ENCODE data around the gene P2RX3. TPM values are rescaled to one million over a fixed set of nuclear protein-coding genes. Genes with fewer than 3 reads are reported as not detected.

Gene P2RX3
- total and polyA plus RNA-seq, 10 of the 15 experiments (the other 5 are each of a cell fraction or from before 2014, with no cell fraction given): 0.05 to 0.12 TPM; not detected in 8

DNA sequence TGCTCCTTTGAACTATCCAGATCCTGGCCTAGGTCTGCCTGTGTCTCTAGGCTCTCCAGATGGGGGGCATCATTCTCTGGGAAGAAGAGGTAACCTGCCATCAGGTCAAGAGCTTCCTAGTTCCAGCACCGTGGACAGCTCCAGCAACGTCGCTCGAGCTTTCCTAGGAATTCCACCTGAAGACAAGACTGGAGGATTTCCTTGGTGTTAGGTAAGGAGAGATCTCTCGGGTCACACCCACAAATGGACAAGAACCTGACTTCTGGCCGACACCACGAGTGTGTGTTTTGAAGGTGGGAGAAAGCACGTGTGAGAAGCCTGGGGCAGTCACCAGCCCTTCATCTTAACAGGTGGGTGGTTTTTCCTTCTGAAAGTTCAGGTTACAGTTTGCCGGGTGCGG is 41.6 kb downstream of the P2RX3 start:
- Histone ChIP-seq H3K9ac (ENCODE audit: control insufficient read depth, insufficient read depth, low read length) (no peak overlapping the region), H3K27me3 (replicated peaks in 1 of 2; ENCODE audit: control insufficient read depth in 2 of 2, insufficient read depth in 2 of 2, low read length in 1 of 2) (no peaks in the 10 kb centered on the region; a peak in 1 of 4 replicates), H3K9me3 (replicated peaks; ENCODE audit: control insufficient read depth, insufficient read depth, low read length) (no peaks in the 10 kb centered on the region), H3K4me1 (ENCODE audit: control insufficient read depth, insufficient read depth, low read length) (no peaks in the 10 kb centered on the region), H3K79me2 (ENCODE audit: control insufficient read depth, insufficient read depth, low read length) (no peaks in the 10 kb centered on the region), H3K27ac (ENCODE audit: control insufficient read depth, insufficient read depth) (no peak overlapping the region), H3K4me3 (no peak overlapping the region), H4K20me1 (ENCODE audit: control insufficient read depth, insufficient read depth) (no peaks in the 10 kb centered on the region), H3K4me2 (ENCODE audit: control insufficient read depth, insufficient read depth) (no peak overlapping the region), H2AFZ (ENCODE audit: control insufficient read depth, low read depth, low read length) (no peak overlapping the region), H3K36me3 (ENCODE audit: control insufficient read depth in 2 of 2, insufficient read depth in 2 of 2, low read length in 1 of 2) (no peaks in the 10 kb centered on the region)
- RAD21 ChIA-PET (ENCODE audit: unreplicated experiment): no interaction called here
- CTCF ChIA-PET: interaction anchor here (1.1 to 1.7 kb wide), 3 partner anchors 27 to 34 kb away, joined by 3 to 6 read pairs (median 4); no protein-coding TSS in a partner anchor
- no TSS peak for BruUV-seq (replicated peaks)
- in situ Hi-C loops (cut with MboI) (no loop called here), intact Hi-C loops (cut with micrococcal nuclease; ENCODE audit: unreplicated experiment) (no loop called here)
- DNase-seq (ENCODE audit: low read depth, low spot score) (no peak), FAIRE-seq (no peak), ATAC-seq (no peak)
- SMC1A ChIA-PET (ENCODE audit: uncharacterized antibody, unreplicated experiment): interaction anchor here (1.0 to 1.3 kb wide), 2 partner anchors 9 to 79 kb away, joined by 3 to 5 read pairs; no protein-coding TSS in a partner anchor
- WGBS (ENCODE audit: insufficient coverage, insufficient replicate concordance, low lambda C conversion rate, missing lambda C conversion rate): 11% methylated on average over 10 of the region's 10 CpGs
- TF ChIP-seq ZNF622 (IDR thresholded peaks at IDR 0.05): no peak
- TF ChIP-seq, protein P1, sequence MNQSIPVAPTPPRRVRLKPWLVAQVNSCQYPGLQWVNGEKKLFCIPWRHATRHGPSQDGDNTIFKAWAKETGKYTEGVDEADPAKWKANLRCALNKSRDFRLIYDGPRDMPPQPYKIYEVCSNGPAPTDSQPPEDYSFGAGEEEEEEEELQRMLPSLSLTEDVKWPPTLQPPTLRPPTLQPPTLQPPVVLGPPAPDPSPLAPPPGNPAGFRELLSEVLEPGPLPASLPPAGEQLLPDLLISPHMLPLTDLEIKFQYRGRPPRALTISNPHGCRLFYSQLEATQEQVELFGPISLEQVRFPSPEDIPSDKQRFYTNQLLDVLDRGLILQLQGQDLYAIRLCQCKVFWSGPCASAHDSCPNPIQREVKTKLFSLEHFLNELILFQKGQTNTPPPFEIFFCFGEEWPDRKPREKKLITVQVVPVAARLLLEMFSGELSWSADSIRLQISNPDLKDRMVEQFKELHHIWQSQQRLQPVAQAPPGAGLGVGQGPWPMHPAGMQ (IDR thresholded peaks at IDR 0.05; ENCODE audit: borderline replicate concordance): no peak
- TF ChIP-seq, protein P2, sequence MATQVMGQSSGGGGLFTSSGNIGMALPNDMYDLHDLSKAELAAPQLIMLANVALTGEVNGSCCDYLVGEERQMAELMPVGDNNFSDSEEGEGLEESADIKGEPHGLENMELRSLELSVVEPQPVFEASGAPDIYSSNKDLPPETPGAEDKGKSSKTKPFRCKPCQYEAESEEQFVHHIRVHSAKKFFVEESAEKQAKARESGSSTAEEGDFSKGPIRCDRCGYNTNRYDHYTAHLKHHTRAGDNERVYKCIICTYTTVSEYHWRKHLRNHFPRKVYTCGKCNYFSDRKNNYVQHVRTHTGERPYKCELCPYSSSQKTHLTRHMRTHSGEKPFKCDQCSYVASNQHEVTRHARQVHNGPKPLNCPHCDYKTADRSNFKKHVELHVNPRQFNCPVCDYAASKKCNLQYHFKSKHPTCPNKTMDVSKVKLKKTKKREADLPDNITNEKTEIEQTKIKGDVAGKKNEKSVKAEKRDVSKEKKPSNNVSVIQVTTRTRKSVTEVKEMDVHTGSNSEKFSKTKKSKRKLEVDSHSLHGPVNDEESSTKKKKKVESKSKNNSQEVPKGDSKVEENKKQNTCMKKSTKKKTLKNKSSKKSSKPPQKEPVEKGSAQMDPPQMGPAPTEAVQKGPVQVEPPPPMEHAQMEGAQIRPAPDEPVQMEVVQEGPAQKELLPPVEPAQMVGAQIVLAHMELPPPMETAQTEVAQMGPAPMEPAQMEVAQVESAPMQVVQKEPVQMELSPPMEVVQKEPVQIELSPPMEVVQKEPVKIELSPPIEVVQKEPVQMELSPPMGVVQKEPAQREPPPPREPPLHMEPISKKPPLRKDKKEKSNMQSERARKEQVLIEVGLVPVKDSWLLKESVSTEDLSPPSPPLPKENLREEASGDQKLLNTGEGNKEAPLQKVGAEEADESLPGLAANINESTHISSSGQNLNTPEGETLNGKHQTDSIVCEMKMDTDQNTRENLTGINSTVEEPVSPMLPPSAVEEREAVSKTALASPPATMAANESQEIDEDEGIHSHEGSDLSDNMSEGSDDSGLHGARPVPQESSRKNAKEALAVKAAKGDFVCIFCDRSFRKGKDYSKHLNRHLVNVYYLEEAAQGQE (IDR thresholded peaks at IDR 0.05; ENCODE audit: low read depth, low read length): peak; percentile 87
- TF ChIP-seq, protein P3, sequence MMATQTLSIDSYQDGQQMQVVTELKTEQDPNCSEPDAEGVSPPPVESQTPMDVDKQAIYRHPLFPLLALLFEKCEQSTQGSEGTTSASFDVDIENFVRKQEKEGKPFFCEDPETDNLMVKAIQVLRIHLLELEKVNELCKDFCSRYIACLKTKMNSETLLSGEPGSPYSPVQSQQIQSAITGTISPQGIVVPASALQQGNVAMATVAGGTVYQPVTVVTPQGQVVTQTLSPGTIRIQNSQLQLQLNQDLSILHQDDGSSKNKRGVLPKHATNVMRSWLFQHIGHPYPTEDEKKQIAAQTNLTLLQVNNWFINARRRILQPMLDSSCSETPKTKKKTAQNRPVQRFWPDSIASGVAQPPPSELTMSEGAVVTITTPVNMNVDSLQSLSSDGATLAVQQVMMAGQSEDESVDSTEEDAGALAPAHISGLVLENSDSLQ (IDR thresholded peaks at IDR 0.05): no peak
- POLR2A ChIA-PET: no interaction called here
